Measurements from ENCODE around the gene CLASRP. TPM values are rescaled to one million over a fixed set of nuclear protein-coding genes. Genes with fewer than 3 reads are reported as not detected.

Gene CLASRP
- total RNA-seq, 3 donors from 2014 or later (not counting 1 experiment from before 2014, with no cell fraction given), result 142 to 160 (median 146) TPM

GRCh38 chr19:45047188-45047797, 8.4 kb downstream of the CLASRP start:
- peaks cover 21% of the 10 kb centered on the region for H3K4me1 ChIP-seq (ENCODE audit: control insufficient read depth, insufficient read depth, low read length)
- no peaks in the 10 kb centered on the region for H3K36me3 Mint-ChIP-seq
- no peaks in the 10 kb centered on the region for H3K9me3 Mint-ChIP-seq
- DNase-seq, result peak in 1 of 2 donors; percentile 23
- TF ChIP-seq CTCF (IDR thresholded peaks at IDR 0.05), result no peak
- H3K9me3 ChIP-seq (ENCODE audit: control insufficient read depth, insufficient read depth, low read length), result no peaks in the 10 kb centered on the region
- 46% methylated on average over 5 of the region's 7 CpGs for WGBS (ENCODE audit: insufficient coverage)
- H3K27ac Mint-ChIP-seq, result peak overlapping the region; percentile 72 to 77
- H3K27ac ChIP-seq (ENCODE audit: low read length), result no peak overlapping the region
- peaks cover 35 to 48% of the 10 kb centered on the region in 2 donors for H3K4me1 Mint-ChIP-seq
- intact Hi-C loops (cut with micrococcal nuclease), result no loop called here
- H3K4me3 Mint-ChIP-seq, result peak overlapping the region; percentile 49
- ATAC-seq, result peak in 2 of 3 donors; percentile 34 to 68
- no peak overlapping the region for H3K4me3 ChIP-seq (ENCODE audit: low read length)
- no peaks in the 10 kb centered on the region for H3K27me3 Mint-ChIP-seq (ENCODE audit: low read depth in 2 of 2)
- no peaks in the 10 kb centered on the region for H3K27me3 ChIP-seq (ENCODE audit: control insufficient read depth, insufficient read depth, low read length)
- peaks cover 28% of the 10 kb centered on the region for H3K36me3 ChIP-seq (ENCODE audit: control insufficient read depth, insufficient read depth, low read length)

- Mint-ChIP-seq H3K4me1 (peaks cover 35 to 48% of the 10 kb centered on the region in 2 donors), H3K27me3 (ENCODE audit: low read depth in 2 of 2) (no peaks in the 10 kb centered on the region), H3K36me3 (no peaks in the 10 kb centered on the region), H3K27ac (peak overlapping the region; percentile 13 to 43), H3K4me3 (no peak overlapping the region), H3K9me3 (no peaks in the 10 kb centered on the region)
- H3K36me3 ChIP-seq (ENCODE audit: control insufficient read depth, insufficient read depth, low read length), result peaks cover 35% of the 10 kb centered on the region
- intact Hi-C loops (cut with micrococcal nuclease), result no loop called here
- WGBS (ENCODE audit: insufficient coverage), result 93% methylated on average over 8 of the region's 8 CpGs
- H3K27ac ChIP-seq (ENCODE audit: low read length), result no peak overlapping the region
- no peak for TF ChIP-seq CTCF (IDR thresholded peaks at IDR 0.05)
- no peaks in the 10 kb centered on the region for H3K9me3 ChIP-seq (ENCODE audit: control insufficient read depth, insufficient read depth, low read length)
- peaks cover 26% of the 10 kb centered on the region for H3K4me1 ChIP-seq (ENCODE audit: control insufficient read depth, insufficient read depth, low read length)
- ATAC-seq (no peak), DNase-seq (no peak)
- H3K4me3 ChIP-seq (ENCODE audit: low read length), result no peak overlapping the region
- H3K27me3 ChIP-seq (ENCODE audit: control insufficient read depth, insufficient read depth, low read length), result no peaks in the 10 kb centered on the region
These were observed 10.4 kb downstream of the CLASRP start for GRCh38 chr19:45049073-45049736.

- TF ChIP-seq CTCF (IDR thresholded peaks at IDR 0.05), result no peak
- 96% methylated on average over 6 of the region's 6 CpGs for WGBS (ENCODE audit: insufficient coverage)
- H3K4me3 Mint-ChIP-seq, result no peak overlapping the region
- DNase-seq (no peak), ATAC-seq (no peak)
- intact Hi-C loops (cut with micrococcal nuclease), result loop anchor here (10.0 kb wide), 1 partner anchor 245 kb away; the partner anchor contains the start of gene BCAM
- peaks cover 35 to 48% of the 10 kb centered on the region in 2 donors for H3K4me1 Mint-ChIP-seq
- H3K27ac ChIP-seq (ENCODE audit: low read length), result no peak overlapping the region
- no peaks in the 10 kb centered on the region for H3K27me3 ChIP-seq (ENCODE audit: control insufficient read depth, insufficient read depth, low read length)
- H3K36me3 Mint-ChIP-seq, result no peaks in the 10 kb centered on the region
- H3K4me3 ChIP-seq (ENCODE audit: low read length), result no peak overlapping the region
- no peaks in the 10 kb centered on the region for H3K27me3 Mint-ChIP-seq (ENCODE audit: low read depth in 2 of 2)
- no peaks in the 10 kb centered on the region for H3K9me3 Mint-ChIP-seq
- peaks cover 26% of the 10 kb centered on the region for H3K4me1 ChIP-seq (ENCODE audit: control insufficient read depth, insufficient read depth, low read length)
- no peaks in the 10 kb centered on the region for H3K9me3 ChIP-seq (ENCODE audit: control insufficient read depth, insufficient read depth, low read length)
- H3K36me3 ChIP-seq (ENCODE audit: control insufficient read depth, insufficient read depth, low read length), result peaks cover 33% of the 10 kb centered on the region
- H3K27ac Mint-ChIP-seq, result peak overlapping the region; percentile 13 to 43
These were observed 11.2 kb downstream of the CLASRP start for GRCh38 chr19:45050036-45050435.
